ENCODE results near the gene GYG2.
A peak's percentile ranks its signal among the peaks of the same experiment; 100 is the strongest.
"Not testable (repeated sequence)": the region's sequence is repeated elsewhere in the genome, so short reads cannot be mapped to it uniquely, and the experiment has no call there.

GYG2 gene

GRCh38 chrX:2924151-2924550, 95.4 kb downstream of the GYG2 start:
- no CpG with 5 or more reads among the region's 9 CpGs for WGBS (ENCODE audit: extremely low coverage, insufficient coverage, low lambda C conversion rate)
- Histone ChIP-seq H2BK120ac (ENCODE audit: low read depth, low read length) (no peak overlapping the region), H3K4me3 (ENCODE audit: low read length) (no peak overlapping the region)

GRCh38 chrX:2926255-2926654, 97.5 kb downstream of the GYG2 start:
- not testable (repeated sequence) for H4K8ac ChIP-seq (ENCODE audit: low read depth, low read length); H3K9ac ChIP-seq (ENCODE audit: low read length); H3K56ac ChIP-seq (ENCODE audit: low read length); H3K79me2 ChIP-seq (ENCODE audit: control insufficient read depth, insufficient read depth, low read length); H3K4me2 ChIP-seq (ENCODE audit: low read length); H3K36me3 ChIP-seq (ENCODE audit: control insufficient read depth, insufficient read depth, low read length); H4K5ac ChIP-seq (ENCODE audit: low read length); H2BK120ac ChIP-seq (ENCODE audit: low read depth, low read length); H3K4me3 ChIP-seq (ENCODE audit: low read length); H3K4me1 ChIP-seq (ENCODE audit: control insufficient read depth, low read depth, low read length); H2BK15ac ChIP-seq (replicated peaks; ENCODE audit: low read depth); H3K4ac ChIP-seq (ENCODE audit: low read depth, low read length); DNase-seq; H3K23ac ChIP-seq (ENCODE audit: low read length); H2BK5ac ChIP-seq (ENCODE audit: low read length); H3K79me1 ChIP-seq (ENCODE audit: low read length); H2AK5ac ChIP-seq (ENCODE audit: low read length); H3K27ac ChIP-seq (ENCODE audit: low read depth, low read length); H3K27me3 ChIP-seq (ENCODE audit: insufficient read depth, low read length, poor library complexity); H3K18ac ChIP-seq (ENCODE audit: low read length)
- WGBS (ENCODE audit: extremely low coverage, insufficient coverage, low lambda C conversion rate) = no CpG with 5 or more reads among the region's 4 CpGs

More at GRCh38 chrX:2924151-2924550, 95.4 kb downstream of the GYG2 start:
- Histone ChIP-seq H2AK5ac (ENCODE audit: low read length) (no peak overlapping the region), H3K23ac (ENCODE audit: low read length) (no peak overlapping the region), H3K27ac (ENCODE audit: low read depth, low read length) (no peak overlapping the region), H4K5ac (ENCODE audit: low read length) (no peak overlapping the region), H4K8ac (ENCODE audit: low read depth, low read length) (no peak overlapping the region), H3K18ac (ENCODE audit: low read length) (no peak overlapping the region), H3K4me1 (ENCODE audit: control insufficient read depth, low read depth, low read length) (no peaks in the 10 kb centered on the region), H3K4ac (ENCODE audit: low read depth, low read length) (no peak overlapping the region), H3K27me3 (ENCODE audit: insufficient read depth, low read length, poor library complexity) (no peaks in the 10 kb centered on the region), H3K9ac (ENCODE audit: low read length) (no peak overlapping the region), H3K56ac (ENCODE audit: low read length) (no peak overlapping the region), H2BK5ac (ENCODE audit: low read length) (no peak overlapping the region), H3K79me1 (ENCODE audit: low read length) (no peaks in the 10 kb centered on the region), H3K36me3 (ENCODE audit: control insufficient read depth, insufficient read depth, low read length) (no peaks in the 10 kb centered on the region), H3K79me2 (ENCODE audit: control insufficient read depth, insufficient read depth, low read length) (no peaks in the 10 kb centered on the region), H2BK15ac (replicated peaks; ENCODE audit: low read depth) (no peak overlapping the region), H3K4me2 (ENCODE audit: low read length) (no peak overlapping the region)
- no peak for DNase-seq

GRCh38 chrX:2926664-2927275, 98.0 kb downstream of the GYG2 start:
- Histone ChIP-seq H2BK5ac (ENCODE audit: low read length) (no peak overlapping the region), H3K23ac (ENCODE audit: low read length) (no peak overlapping the region), H3K4me1 (ENCODE audit: control insufficient read depth, low read depth, low read length) (no peaks in the 10 kb centered on the region), H4K8ac (ENCODE audit: low read depth, low read length) (no peak overlapping the region), H3K56ac (ENCODE audit: low read length) (no peak overlapping the region), H2BK120ac (ENCODE audit: low read depth, low read length) (no peak overlapping the region), H3K27me3 (ENCODE audit: insufficient read depth, low read length, poor library complexity) (no peaks in the 10 kb centered on the region), H3K27ac (ENCODE audit: low read depth, low read length) (no peak overlapping the region), H3K79me2 (ENCODE audit: control insufficient read depth, insufficient read depth, low read length) (no peaks in the 10 kb centered on the region), H3K18ac (ENCODE audit: low read length) (no peak overlapping the region), H3K4me2 (ENCODE audit: low read length) (no peak overlapping the region), H3K4me3 (ENCODE audit: low read length) (no peak overlapping the region), H4K5ac (ENCODE audit: low read length) (no peak overlapping the region), H3K79me1 (ENCODE audit: low read length) (no peaks in the 10 kb centered on the region), H2AK5ac (ENCODE audit: low read length) (no peak overlapping the region), H3K36me3 (ENCODE audit: control insufficient read depth, insufficient read depth, low read length) (no peaks in the 10 kb centered on the region), H3K4ac (ENCODE audit: low read depth, low read length) (no peak overlapping the region), H3K9ac (ENCODE audit: low read length) (no peak overlapping the region), H2BK15ac (replicated peaks; ENCODE audit: low read depth) (no peak overlapping the region)
- WGBS (ENCODE audit: extremely low coverage, insufficient coverage, low lambda C conversion rate) = no CpG with 5 or more reads among the region's 15 CpGs
- DNase-seq = no peak

- peak overlapping the region; percentile 70 for H3K9ac ChIP-seq (ENCODE audit: low read length)
- peak overlapping the region; percentile 24 for H3K18ac ChIP-seq (ENCODE audit: low read length)
- H2BK15ac ChIP-seq (replicated peaks; ENCODE audit: low read depth) = no peak overlapping the region
- H2BK5ac ChIP-seq (ENCODE audit: low read length) = peak overlapping the region; percentile 80
- no peak overlapping the region for H2AK5ac ChIP-seq (ENCODE audit: low read length)
- H3K4me3 ChIP-seq (ENCODE audit: low read length) = no peak overlapping the region
- peak overlapping the region; percentile 84 for H3K56ac ChIP-seq (ENCODE audit: low read length)
- H3K4me1 ChIP-seq (ENCODE audit: control insufficient read depth, low read depth, low read length) = no peaks in the 10 kb centered on the region
- no peak overlapping the region for H2BK120ac ChIP-seq (ENCODE audit: low read depth, low read length)
- H3K36me3 ChIP-seq (ENCODE audit: control insufficient read depth, insufficient read depth, low read length) = no peaks in the 10 kb centered on the region
- no peaks in the 10 kb centered on the region for H3K79me1 ChIP-seq (ENCODE audit: low read length)
- peak; percentile 92 for DNase-seq
- H4K8ac ChIP-seq (ENCODE audit: low read depth, low read length) = no peak overlapping the region
- H3K4ac ChIP-seq (ENCODE audit: low read depth, low read length) = peak overlapping the region; percentile 82
- H4K5ac ChIP-seq (ENCODE audit: low read length) = no peak overlapping the region
- H3K79me2 ChIP-seq (ENCODE audit: control insufficient read depth, insufficient read depth, low read length) = no peaks in the 10 kb centered on the region
- H3K27ac ChIP-seq (ENCODE audit: low read depth, low read length) = peak overlapping the region; percentile 80
- no CpG with 5 or more reads among the region's 27 CpGs for WGBS (ENCODE audit: extremely low coverage, insufficient coverage, low lambda C conversion rate)
- H3K4me2 ChIP-seq (ENCODE audit: low read length) = peak overlapping the region; percentile 3
- H3K23ac ChIP-seq (ENCODE audit: low read length) = no peak overlapping the region
- no peaks in the 10 kb centered on the region for H3K27me3 ChIP-seq (ENCODE audit: insufficient read depth, low read length, poor library complexity)
These were observed 99.5 kb downstream of the GYG2 start for GRCh38 chrX:2928191-2928582.

- peak within 1 kb of the TSS; percentile 63 for H2BK5ac ChIP-seq (ENCODE audit: low read length)
- DNase-seq = peak; percentile 94
- H3K27ac ChIP-seq (ENCODE audit: low read depth, low read length) = peak within 1 kb of the TSS; percentile 98
- H3K4me3 ChIP-seq (ENCODE audit: low read length) = peak within 1 kb of the TSS; percentile 45
- H3K4ac ChIP-seq (ENCODE audit: low read depth, low read length) = peak within 1 kb of the TSS; percentile 90
- H3K18ac ChIP-seq (ENCODE audit: low read length) = peak within 1 kb of the TSS; percentile 96
- H2BK15ac ChIP-seq (replicated peaks; ENCODE audit: low read depth) = no peak within 1 kb of the TSS
- no peak within 1 kb of the TSS for H3K4me2 ChIP-seq (ENCODE audit: low read length)
- H2BK120ac ChIP-seq (ENCODE audit: low read depth, low read length) = peak within 1 kb of the TSS; percentile 39
- no peaks in the 10 kb centered on the region for H3K79me2 ChIP-seq (ENCODE audit: control insufficient read depth, insufficient read depth, low read length)
- no peak within 1 kb of the TSS for H2AK5ac ChIP-seq (ENCODE audit: low read length)
- peak within 1 kb of the TSS; percentile 90 for H3K9ac ChIP-seq (ENCODE audit: low read length)
- no CpG with 5 or more reads among the region's 84 CpGs for WGBS (ENCODE audit: extremely low coverage, insufficient coverage, low lambda C conversion rate)
- H3K4me1 ChIP-seq (ENCODE audit: control insufficient read depth, low read depth, low read length) = no peaks in the 10 kb centered on the region
- H3K36me3 ChIP-seq (ENCODE audit: control insufficient read depth, insufficient read depth, low read length) = no peaks in the 10 kb centered on the region
- no peak within 1 kb of the TSS for H4K5ac ChIP-seq (ENCODE audit: low read length)
- no peaks in the 10 kb centered on the region for H3K79me1 ChIP-seq (ENCODE audit: low read length)
- peak within 1 kb of the TSS; percentile 84 for H4K8ac ChIP-seq (ENCODE audit: low read depth, low read length)
- no peaks in the 10 kb centered on the region for H3K27me3 ChIP-seq (ENCODE audit: insufficient read depth, low read length, poor library complexity)
- H3K56ac ChIP-seq (ENCODE audit: low read length) = peak within 1 kb of the TSS; percentile 89
- H3K23ac ChIP-seq (ENCODE audit: low read length) = no peak within 1 kb of the TSS
These were observed 100.1 kb downstream of the GYG2 start, which contains the start of gene ARSD for GRCh38 chrX:2928583-2929434. ARSD (minus strand) TSS chrX:2929339; CDS start chrX:2929275, 64 bp downstream.

All from mesendoderm (in vitro differentiated cells).